Measurements from ENCODE around the gene GASK1A.

DNA sequence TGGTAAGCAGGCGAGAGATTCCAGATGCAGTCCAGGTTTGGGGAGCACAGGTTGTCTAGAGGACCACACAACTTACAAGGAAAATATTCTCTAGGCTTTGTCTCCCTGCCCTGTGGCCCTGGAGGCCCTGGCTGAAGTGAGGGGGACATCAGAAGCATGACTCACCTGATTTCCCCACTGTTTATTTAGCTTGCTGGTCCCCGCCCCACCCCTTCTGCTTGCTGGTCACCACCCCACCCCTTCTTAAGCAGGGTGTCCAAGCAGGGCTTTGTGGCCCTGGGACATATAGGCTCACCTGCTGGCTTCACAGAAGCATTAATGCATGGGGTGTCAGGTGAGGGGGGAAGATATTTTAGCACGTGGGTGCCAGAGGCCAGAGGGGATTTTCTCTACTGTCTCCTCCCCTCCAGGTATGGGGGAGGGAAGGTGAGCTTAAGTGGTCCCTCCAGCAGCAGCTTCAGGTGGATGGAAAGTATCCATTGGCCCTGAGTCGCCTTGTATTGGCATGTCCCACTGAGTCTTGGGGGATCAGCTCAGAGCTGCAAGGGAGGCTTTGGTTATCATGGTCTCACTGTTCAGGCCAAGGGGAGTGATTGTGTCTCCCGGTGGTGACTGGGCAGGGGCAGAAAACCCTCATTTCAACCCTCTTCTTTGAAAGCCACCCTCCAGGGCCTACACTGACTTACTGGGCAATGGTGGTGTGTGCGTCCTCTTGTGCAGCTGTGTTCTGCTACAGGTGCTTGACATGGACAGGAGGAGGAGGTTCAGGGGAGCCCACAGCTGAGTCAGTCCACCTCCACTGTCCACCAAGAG is 49.8 kb downstream of the GASK1A start:
- TF ChIP-seq PPARA (CRISPR knock-in tag; IDR thresholded peaks at IDR 0.05; ENCODE audit: borderline replicate concordance), result no peak
- no peak for TF ChIP-seq ISL1 (CRISPR knock-in tag; IDR thresholded peaks at IDR 0.05)
- TF ChIP-seq RARB (CRISPR knock-in tag; IDR thresholded peaks at IDR 0.05), result no peak
- no peak for TF ChIP-seq GLIS3 (CRISPR knock-in tag; IDR thresholded peaks at IDR 0.05)
- TF ChIP-seq, protein P1, sequence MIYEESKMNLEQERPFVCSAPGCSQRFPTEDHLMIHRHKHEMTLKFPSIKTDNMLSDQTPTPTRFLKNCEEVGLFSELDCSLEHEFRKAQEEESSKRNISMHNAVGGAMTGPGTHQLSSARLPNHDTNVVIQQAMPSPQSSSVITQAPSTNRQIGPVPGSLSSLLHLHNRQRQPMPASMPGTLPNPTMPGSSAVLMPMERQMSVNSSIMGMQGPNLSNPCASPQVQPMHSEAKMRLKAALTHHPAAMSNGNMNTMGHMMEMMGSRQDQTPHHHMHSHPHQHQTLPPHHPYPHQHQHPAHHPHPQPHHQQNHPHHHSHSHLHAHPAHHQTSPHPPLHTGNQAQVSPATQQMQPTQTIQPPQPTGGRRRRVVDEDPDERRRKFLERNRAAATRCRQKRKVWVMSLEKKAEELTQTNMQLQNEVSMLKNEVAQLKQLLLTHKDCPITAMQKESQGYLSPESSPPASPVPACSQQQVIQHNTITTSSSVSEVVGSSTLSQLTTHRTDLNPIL (CRISPR knock-in tag; IDR thresholded peaks at IDR 0.05; ENCODE audit: low read depth), result no peak
- no peak for TF ChIP-seq ARNTL (CRISPR knock-in tag; IDR thresholded peaks at IDR 0.05; ENCODE audit: borderline replicate concordance, low read depth)
- TF ChIP-seq OSR1 (CRISPR knock-in tag; IDR thresholded peaks at IDR 0.05), result no peak
- TF ChIP-seq, protein P2, sequence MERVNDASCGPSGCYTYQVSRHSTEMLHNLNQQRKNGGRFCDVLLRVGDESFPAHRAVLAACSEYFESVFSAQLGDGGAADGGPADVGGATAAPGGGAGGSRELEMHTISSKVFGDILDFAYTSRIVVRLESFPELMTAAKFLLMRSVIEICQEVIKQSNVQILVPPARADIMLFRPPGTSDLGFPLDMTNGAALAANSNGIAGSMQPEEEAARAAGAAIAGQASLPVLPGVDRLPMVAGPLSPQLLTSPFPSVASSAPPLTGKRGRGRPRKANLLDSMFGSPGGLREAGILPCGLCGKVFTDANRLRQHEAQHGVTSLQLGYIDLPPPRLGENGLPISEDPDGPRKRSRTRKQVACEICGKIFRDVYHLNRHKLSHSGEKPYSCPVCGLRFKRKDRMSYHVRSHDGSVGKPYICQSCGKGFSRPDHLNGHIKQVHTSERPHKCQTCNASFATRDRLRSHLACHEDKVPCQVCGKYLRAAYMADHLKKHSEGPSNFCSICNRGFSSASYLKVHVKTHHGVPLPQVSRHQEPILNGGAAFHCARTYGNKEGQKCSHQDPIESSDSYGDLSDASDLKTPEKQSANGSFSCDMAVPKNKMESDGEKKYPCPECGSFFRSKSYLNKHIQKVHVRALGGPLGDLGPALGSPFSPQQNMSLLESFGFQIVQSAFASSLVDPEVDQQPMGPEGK (CRISPR knock-in tag; IDR thresholded peaks at IDR 0.05; ENCODE audit: borderline replicate concordance), result no peak
- TF ChIP-seq, protein P3, sequence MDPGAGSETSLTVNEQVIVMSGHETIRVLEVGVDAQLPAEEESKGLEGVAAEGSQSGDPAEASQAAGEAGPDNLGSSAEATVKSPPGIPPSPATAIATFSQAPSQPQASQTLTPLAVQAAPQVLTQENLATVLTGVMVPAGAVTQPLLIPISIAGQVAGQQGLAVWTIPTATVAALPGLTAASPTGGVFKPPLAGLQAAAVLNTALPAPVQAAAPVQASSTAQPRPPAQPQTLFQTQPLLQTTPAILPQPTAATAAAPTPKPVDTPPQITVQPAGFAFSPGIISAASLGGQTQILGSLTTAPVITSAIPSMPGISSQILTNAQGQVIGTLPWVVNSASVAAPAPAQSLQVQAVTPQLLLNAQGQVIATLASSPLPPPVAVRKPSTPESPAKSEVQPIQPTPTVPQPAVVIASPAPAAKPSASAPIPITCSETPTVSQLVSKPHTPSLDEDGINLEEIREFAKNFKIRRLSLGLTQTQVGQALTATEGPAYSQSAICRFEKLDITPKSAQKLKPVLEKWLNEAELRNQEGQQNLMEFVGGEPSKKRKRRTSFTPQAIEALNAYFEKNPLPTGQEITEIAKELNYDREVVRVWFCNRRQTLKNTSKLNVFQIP (CRISPR knock-in tag; IDR thresholded peaks at IDR 0.05; ENCODE audit: borderline replicate concordance, low read depth), result no peak

All from SK-N-SH treated with all-trans-retinoic acid at 6 μM for 48 hours (cell line).